ENCODE results near the gene GPR18.

The GPR18 gene

DNA sequence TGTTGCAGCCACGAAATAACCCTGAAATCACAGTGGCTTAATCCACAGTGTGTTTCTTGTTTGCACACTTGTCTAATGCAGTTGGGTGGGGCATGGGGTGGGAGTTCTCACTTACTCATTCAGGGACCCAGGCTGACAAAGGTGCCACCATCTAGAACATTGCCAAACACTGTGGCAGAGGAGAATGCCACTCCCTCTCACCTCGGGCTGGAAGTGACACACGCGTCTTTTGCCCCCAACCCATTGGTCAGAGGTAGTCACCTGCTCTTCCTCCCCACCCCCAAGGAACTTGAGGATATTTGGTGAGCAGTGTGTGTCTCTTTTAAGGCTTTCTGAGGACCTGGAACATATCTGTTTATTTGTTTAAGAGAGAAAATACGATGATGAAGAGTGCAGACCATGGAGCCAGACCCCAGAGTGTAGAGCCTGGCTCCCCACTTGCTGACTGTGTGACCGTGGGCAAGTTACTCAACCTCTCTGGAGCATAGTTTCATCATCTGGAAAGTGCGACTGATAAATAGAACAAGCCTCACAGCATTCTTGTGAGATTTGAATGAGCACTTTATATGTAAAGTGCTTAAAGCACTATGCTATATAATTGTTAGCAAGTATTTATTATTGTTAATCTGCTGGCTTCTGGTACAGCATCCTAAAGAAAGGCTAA is 31.6 kb upstream of the GPR18 start:
- H3K27me3 ChIP-seq (replicated peaks) = no peaks in the 10 kb centered on the region
- no peaks in the 10 kb centered on the region for H3K36me3 ChIP-seq (replicated peaks)
- H3K27ac ChIP-seq = no peak overlapping the region
- in situ Hi-C loops (cut with HindIII; ENCODE audit: low pct_ligation_motif_present, low sequenced_read_pairs) = no loop called here
- H3K4me3 ChIP-seq (ENCODE audit: low read depth, low read length) = no peak overlapping the region
- no peak for TF ChIP-seq CTCF (IDR thresholded peaks at IDR 0.05; ENCODE audit: low read depth, low read length, missing control alignments)
- DNase-seq = no peak

- Histone ChIP-seq H3K27ac (no peak overlapping the region), H3K36me3 (replicated peaks) (no peaks in the 10 kb centered on the region), H3K27me3 (replicated peaks) (no peaks in the 10 kb centered on the region), H3K4me3 (ENCODE audit: low read depth, low read length) (no peak overlapping the region)
- no peak for DNase-seq
- no peak for TF ChIP-seq CTCF (IDR thresholded peaks at IDR 0.05; ENCODE audit: low read depth, low read length, missing control alignments)
- in situ Hi-C loops (cut with HindIII; ENCODE audit: low pct_ligation_motif_present, low sequenced_read_pairs) = no loop called here
Observed at GRCh38 chr13:99289271-99289670, 31.1 kb upstream of the GPR18 start.

- Histone ChIP-seq H3K4me3 (ENCODE audit: low read depth, low read length) (no peak overlapping the region), H3K27ac (no peak overlapping the region), H3K27me3 (replicated peaks) (no peaks in the 10 kb centered on the region), H3K36me3 (replicated peaks) (no peaks in the 10 kb centered on the region)
- TF ChIP-seq CTCF (IDR thresholded peaks at IDR 0.05; ENCODE audit: low read depth, low read length, missing control alignments) = no peak
- in situ Hi-C loops (cut with HindIII; ENCODE audit: low pct_ligation_motif_present, low sequenced_read_pairs) = no loop called here
- no peak for DNase-seq
Observed at GRCh38 chr13:99288089-99288488, 29.9 kb upstream of the GPR18 start.

- Histone ChIP-seq H3K27ac (no peak overlapping the region), H3K27me3 (replicated peaks) (no peaks in the 10 kb centered on the region), H3K4me3 (ENCODE audit: low read depth, low read length) (no peak overlapping the region), H3K36me3 (replicated peaks) (no peaks in the 10 kb centered on the region)
- no peak for DNase-seq
- no peak for TF ChIP-seq CTCF (IDR thresholded peaks at IDR 0.05; ENCODE audit: low read depth, low read length, missing control alignments)
- in situ Hi-C loops (cut with HindIII; ENCODE audit: low pct_ligation_motif_present, low sequenced_read_pairs) = no loop called here
Observed at GRCh38 chr13:99287551-99287950, 29.4 kb upstream of the GPR18 start.

DNA sequence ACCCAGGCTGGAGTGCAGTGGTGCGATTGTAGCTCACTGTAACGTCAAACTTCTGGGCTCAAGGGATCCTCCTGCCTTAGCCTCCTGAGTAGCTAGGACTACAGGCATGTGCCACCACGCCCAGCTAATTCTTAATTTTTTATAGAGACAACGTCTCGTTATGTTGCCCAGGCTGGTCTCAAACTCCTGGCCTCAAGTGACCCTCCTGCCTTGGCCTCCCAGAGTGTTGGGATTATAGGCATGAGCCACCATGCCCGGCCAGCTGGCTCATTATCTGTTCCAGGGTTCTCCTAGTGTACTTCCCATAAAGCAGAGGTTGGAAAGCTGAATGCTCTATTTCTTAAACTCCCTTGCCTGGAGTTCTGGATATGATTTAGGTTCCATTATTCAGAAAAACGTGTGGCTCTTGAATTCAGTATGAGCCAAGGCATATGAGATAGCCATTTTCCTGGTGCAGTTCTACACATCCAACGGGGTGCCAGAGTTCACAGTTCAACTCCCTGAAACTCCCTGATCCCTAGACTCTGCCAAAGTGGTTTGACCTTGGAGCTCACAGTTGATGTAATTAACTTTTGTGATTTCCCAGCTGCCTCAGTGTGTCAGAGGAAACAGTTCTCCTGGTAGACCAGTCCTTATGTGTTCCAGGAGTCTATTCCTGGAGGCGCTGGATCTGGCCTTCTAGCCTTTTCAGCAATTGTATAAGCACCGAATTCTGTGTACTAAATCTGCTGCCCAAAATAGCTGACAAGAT is 27.4 kb upstream of the GPR18 start:
- H3K4me3 ChIP-seq (ENCODE audit: low read depth, low read length) = no peak overlapping the region
- DNase-seq = no peak
- H3K27ac ChIP-seq = no peak overlapping the region
- H3K27me3 ChIP-seq (replicated peaks) = no peaks in the 10 kb centered on the region
- no peaks in the 10 kb centered on the region for H3K36me3 ChIP-seq (replicated peaks)
- no peak for TF ChIP-seq CTCF (IDR thresholded peaks at IDR 0.05; ENCODE audit: low read depth, low read length, missing control alignments)
- in situ Hi-C loops (cut with HindIII; ENCODE audit: low pct_ligation_motif_present, low sequenced_read_pairs) = no loop called here

Measured in brain microvascular endothelial cell (primary cell).